Endothelial cell of umbilical vein (primary cell): Measurements from ENCODE around the gene GABRR2. TPM values are rescaled to one million over a fixed set of nuclear protein-coding genes. Genes with fewer than 3 reads are reported as not detected.

ENCODE experiments used
- BruUV-seq: library from RNA; stranded (reverse); fragments of 400-500 nt; replicated peaks from 2 replicates; lab custom pipeline; 2021; lab: Mats Ljungman, UMichigan
- CTCF ChIA-PET: fragments of 300-600, 350-600 bp; sonication (Branson Sonifier 250); formaldehyde crosslinking; loops from one replicate; lab custom pipeline; 2021; ENCODE audit warnings: antibody characterized with exemption, inconsistent platforms; lab: Charles Lee
- POLR2A ChIA-PET: fragments of 300-600, 350-600 bp; sonication (Branson Sonifier 250); formaldehyde crosslinking; loops from one replicate; lab custom pipeline; 2021; ENCODE audit warnings: antibody characterized with exemption, inconsistent platforms; lab: Charles Lee
- DNase-seq: peaks from one replicate; pipeline ENCODE4 v3.0.0-alpha.2; 2011; ENCODE audit warnings: low read depth, low spot score
- FAIRE-seq: peaks from 2 replicates; lab custom pipeline; 2011; peaks lifted over from hg19 to GRCh38; lab: Jason Lieb, UNC
- H2AFZ ChIP-seq: 2 replicates; pipeline ENCODE4 v1.6.0; 2012; ENCODE audit warnings: low read depth, low read length, control low read depth, inconsistent platforms
- H3K27ac ChIP-seq: 2 replicates; pipeline ENCODE4 v1.5.1; 2011; ENCODE audit warnings: low read depth, mild to moderate bottlenecking, control low read depth, low read length, moderate library complexity; ENCODE audit not compliant: insufficient read depth
- H3K27me3 ChIP-seq, 2 experiments: 2 replicates each; pipeline versions ENCODE4 v1.6.0 to v1.6.1; 2011; ENCODE audit warnings: low read length in 2 of 2, mixed read lengths in 1 of 2; ENCODE audit not compliant: control insufficient read depth in 2 of 2, insufficient read depth in 2 of 2
- H3K36me3 ChIP-seq, 2 experiments: 2 replicates in 1 of 2; 3 replicates in 1 of 2; pipeline ENCODE4 v1.5.1; 2011; ENCODE audit warnings: low read length in 2 of 2, mild to moderate bottlenecking in 1 of 2, moderate library complexity in 1 of 2; ENCODE audit not compliant: control insufficient read depth in 2 of 2, insufficient read depth in 2 of 2; ENCODE audit errors: extremely low read depth in 1 of 2
- H3K4me1 ChIP-seq: 3 replicates; pipeline ENCODE4 v1.5.1; 2011; ENCODE audit warnings: mild to moderate bottlenecking, low read length; ENCODE audit not compliant: control insufficient read depth, insufficient read depth; ENCODE audit errors: extremely low read depth
- H3K4me2 ChIP-seq: 2 replicates; pipeline ENCODE4 v1.6.1; 2011; ENCODE audit warnings: low read length, control low read depth, mixed read lengths; ENCODE audit not compliant: insufficient read depth
- H3K4me3 ChIP-seq, 3 experiments: fragments of 200-600 bp in 1 of 3; sonication (generic), shearing (Covaris generic) in 1 of 3; replicated peaks in 1 of 3; 2 replicates each; pipeline ENCODE4 v1.5.1; 2011 to 2016; ENCODE audit warnings: control low read depth in 3 of 3, low read length in 3 of 3, mild to moderate bottlenecking in 2 of 3, inconsistent platforms in 1 of 3, low read depth in 1 of 3, moderate library complexity in 1 of 3; ENCODE audit not compliant: insufficient read depth in 1 of 3
- H3K79me2 ChIP-seq: 2 replicates; pipeline ENCODE4 v1.6.0; 2012; ENCODE audit warnings: low read length, inconsistent platforms; ENCODE audit not compliant: control insufficient read depth, insufficient read depth
- H3K9ac ChIP-seq: replicated peaks from 2 replicates; pipeline ENCODE3; 2011; ENCODE audit warnings: low read length, control low read depth; ENCODE audit not compliant: insufficient read depth; ENCODE audit errors: extremely low read depth
- H3K9me1 ChIP-seq: replicated peaks from 3 replicates; pipeline ENCODE4 v1.6.0; 2011; ENCODE audit warnings: mild to moderate bottlenecking, low read length; ENCODE audit not compliant: control insufficient read depth, insufficient read depth; ENCODE audit errors: extremely low read depth
- H3K9me3 ChIP-seq: replicated peaks from 2 replicates; pipeline ENCODE4 v1.5.1; 2012; ENCODE audit warnings: low read length, inconsistent platforms; ENCODE audit not compliant: control insufficient read depth, insufficient read depth
- H4K20me1 ChIP-seq: replicated peaks from 2 replicates; pipeline ENCODE3; 2011; ENCODE audit warnings: mild to moderate bottlenecking, low read length; ENCODE audit not compliant: control insufficient read depth, insufficient read depth; ENCODE audit errors: extremely low read depth
- EZH2 ChIP-seq: IDR thresholded peaks from 2 replicates; pipeline ENCODE4 v1.6.1; 2012; ENCODE audit warnings: borderline replicate concordance, low read depth, mild to moderate bottlenecking, moderate library complexity, low read length, inconsistent platforms; ENCODE audit not compliant: severe bottlenecking
- FOS ChIP-seq: IDR thresholded peaks from 2 replicates; pipeline ENCODE4 v1.6.1; 2011; ENCODE audit warnings: mild to moderate bottlenecking, low read length, moderate library complexity, borderline replicate concordance; ENCODE audit not compliant: insufficient read depth
- GATA2 ChIP-seq: IDR thresholded peaks from 2 replicates; pipeline ENCODE4 v1.7.0; 2011; ENCODE audit warnings: low read depth, mild to moderate bottlenecking, moderate library complexity, mixed read lengths, low read length; ENCODE audit not compliant: insufficient read length, insufficient read depth
- JUN ChIP-seq: IDR thresholded peaks from 2 replicates; pipeline ENCODE4 v1.6.1; 2011; ENCODE audit warnings: borderline replicate concordance, low read depth; ENCODE audit not compliant: insufficient read length, insufficient read depth
- MYC ChIP-seq: IDR thresholded peaks from one replicate; pipeline ENCODE4 v1.6.1; 2011; ENCODE audit warnings: mild to moderate bottlenecking, low read depth, low read length
- POLR2A ChIP-seq: IDR thresholded peaks from 2 replicates; pipeline ENCODE4 v1.6.1; 2012; ENCODE audit warnings: low read depth, mild to moderate bottlenecking, control low read depth, low read length
- POLR2AphosphoS5 ChIP-seq: IDR thresholded peaks from 2 replicates; pipeline ENCODE4 v1.6.1; 2012; ENCODE audit warnings: low read depth, mild to moderate bottlenecking, control low read depth, low read length, moderate library complexity; ENCODE audit not compliant: insufficient read depth
- dilution Hi-C: fragments of 300-500 bp; cut with MboI; formaldehyde crosslinking; loops from one replicate; pipeline ENCODE4 v1.15.0; 2019; ENCODE audit warnings: low sequenced_read_pairs; ENCODE audit not compliant: extremely low pct_ligation_motif_present
- intact Hi-C: fragments of 100-400 bp; cut with micrococcal nuclease; formaldehyde crosslinking; loops from one replicate; pipeline ENCODE4 v1.10.0; 2022
- polyA plus RNA-seq, 4 experiments: library from polyadenylated mRNA; depleted of rRNA in 3 of 4; stranded (reverse) in 3 of 4; unstranded in 1 of 4; fragments of >200 nt; gene quantifications; 2 replicates each; pipeline versions ENCODE4 v1.2.1 to v1.2.3, GENCODE V29; 2011 to 2012; ENCODE audit warnings: missing spikeins in 1 of 4
- total RNA-seq: library from RNA; stranded (reverse); gene quantifications from 2 replicates; pipeline ENCODE4 v1.2.3, GENCODE V29; 2021
- TF ChIP-seq, protein P1 (sequence below), 2 donors: IDR thresholded peaks; 1 replicate in 1 of 2; 2 replicates in 1 of 2; pipeline ENCODE4 v1.5.1; 2011; ENCODE audit warnings: low read length in 2 of 2, mild to moderate bottlenecking in 2 of 2, moderate library complexity in 2 of 2, control low read depth in 1 of 2, inconsistent platforms in 1 of 2, low read depth in 1 of 2; ENCODE audit not compliant: insufficient read depth in 1 of 2; ENCODE audit errors: extremely low read depth in 1 of 2
- TF ChIP-seq, protein P2 (sequence below): IDR thresholded peaks from 2 replicates; pipeline ENCODE4 v1.6.1; 2011; ENCODE audit not compliant: insufficient read depth, insufficient read length

GABRR2 gene
- total and polyA plus RNA-seq, 2 donors (not counting 3 experiments of a cell fraction or from before 2014, with no cell fraction given) = 1.4 to 3.6 TPM

DNA sequence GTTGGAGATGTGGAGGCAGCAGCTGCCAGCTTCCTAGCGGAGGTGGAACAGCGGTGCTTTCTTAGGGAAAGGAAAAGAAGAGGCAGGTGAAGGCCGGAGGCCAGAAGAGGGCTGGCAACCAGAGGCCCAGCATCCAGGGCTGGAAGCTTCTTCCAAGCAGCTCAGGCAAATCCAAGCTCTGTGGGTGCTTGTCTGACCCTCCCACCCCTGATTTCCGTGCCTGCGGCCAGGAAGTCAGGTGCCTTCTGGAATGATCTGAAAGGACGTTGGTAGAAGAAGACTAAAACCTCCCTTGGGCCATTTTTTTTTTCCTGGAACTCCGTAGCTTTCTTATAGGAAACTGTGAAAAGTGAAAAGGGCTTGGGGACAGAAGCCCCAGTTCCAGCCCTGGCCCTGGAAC lies 64.9 kb downstream of the GABRR2 start:
- no peak for FAIRE-seq
- H3K9ac ChIP-seq = no peak overlapping the region
- dilution Hi-C loops (no loop called here), intact Hi-C loops (loop anchor here (5.0 kb wide), 1 partner anchor 102 kb away; the partner anchor contains the start of gene UBE2J1)
- H3K36me3 ChIP-seq = no peaks in the 10 kb centered on the region
- POLR2A ChIA-PET = no interaction called here
- no peak overlapping the region for H3K4me2 ChIP-seq
- H3K79me2 ChIP-seq = no peaks in the 10 kb centered on the region
- BruUV-seq = no TSS peak
- CTCF ChIA-PET = no interaction called here
- H4K20me1 ChIP-seq = no peaks in the 10 kb centered on the region
- DNase-seq = no peak
- H2AFZ ChIP-seq = no peak overlapping the region
- no peak overlapping the region for H3K27ac ChIP-seq
- H3K27me3 ChIP-seq = peaks cover 6% of the 10 kb centered on the region in 2 experiments
- H3K4me3 ChIP-seq = no peak overlapping the region
- TF ChIP-seq MYC = no peak
- TF ChIP-seq FOS = no peak
- no peak for TF ChIP-seq POLR2A
- TF ChIP-seq, protein P1, sequence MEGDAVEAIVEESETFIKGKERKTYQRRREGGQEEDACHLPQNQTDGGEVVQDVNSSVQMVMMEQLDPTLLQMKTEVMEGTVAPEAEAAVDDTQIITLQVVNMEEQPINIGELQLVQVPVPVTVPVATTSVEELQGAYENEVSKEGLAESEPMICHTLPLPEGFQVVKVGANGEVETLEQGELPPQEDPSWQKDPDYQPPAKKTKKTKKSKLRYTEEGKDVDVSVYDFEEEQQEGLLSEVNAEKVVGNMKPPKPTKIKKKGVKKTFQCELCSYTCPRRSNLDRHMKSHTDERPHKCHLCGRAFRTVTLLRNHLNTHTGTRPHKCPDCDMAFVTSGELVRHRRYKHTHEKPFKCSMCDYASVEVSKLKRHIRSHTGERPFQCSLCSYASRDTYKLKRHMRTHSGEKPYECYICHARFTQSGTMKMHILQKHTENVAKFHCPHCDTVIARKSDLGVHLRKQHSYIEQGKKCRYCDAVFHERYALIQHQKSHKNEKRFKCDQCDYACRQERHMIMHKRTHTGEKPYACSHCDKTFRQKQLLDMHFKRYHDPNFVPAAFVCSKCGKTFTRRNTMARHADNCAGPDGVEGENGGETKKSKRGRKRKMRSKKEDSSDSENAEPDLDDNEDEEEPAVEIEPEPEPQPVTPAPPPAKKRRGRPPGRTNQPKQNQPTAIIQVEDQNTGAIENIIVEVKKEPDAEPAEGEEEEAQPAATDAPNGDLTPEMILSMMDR (IDR thresholded peaks at IDR 0.05; ENCODE audit: extremely low read depth in 1 of 2, insufficient read depth in 1 of 2, low read depth in 1 of 2, low read length in 2 of 2) = no peak
- TF ChIP-seq POLR2AphosphoS5 = no peak
- no peak for TF ChIP-seq EZH2
- TF ChIP-seq JUN = no peak
- TF ChIP-seq, protein P2, sequence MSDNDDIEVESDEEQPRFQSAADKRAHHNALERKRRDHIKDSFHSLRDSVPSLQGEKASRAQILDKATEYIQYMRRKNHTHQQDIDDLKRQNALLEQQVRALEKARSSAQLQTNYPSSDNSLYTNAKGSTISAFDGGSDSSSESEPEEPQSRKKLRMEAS = no peak
- no peak for TF ChIP-seq GATA2
- H3K4me1 ChIP-seq = peaks cover 24% of the 10 kb centered on the region
- H3K9me3 ChIP-seq = no peaks in the 10 kb centered on the region
- no peaks in the 10 kb centered on the region for H3K9me1 ChIP-seq
